Measurements from ENCODE around the gene INSR.

INSR gene

GRCh38 chr19:7294558-7295212 is 471 bp upstream of the INSR start:
- no peak for DNase-seq

- DNase-seq = no peak
Observed at GRCh38 chr19:7292950-7293761, 1.1 kb downstream of the INSR start.

- DNase-seq = no peak
Observed at GRCh38 chr19:7292352-7292949, 1.8 kb downstream of the INSR start.

- DNase-seq = no peak
Observed at GRCh38 chr19:7288977-7289376, 5.2 kb downstream of the INSR start.

- DNase-seq = no peak
Observed at GRCh38 chr19:7288131-7288530, 6.1 kb downstream of the INSR start.

- no peak for DNase-seq
Observed at GRCh38 chr19:7287722-7288121, 6.5 kb downstream of the INSR start.

- DNase-seq = no peak
Observed at GRCh38 chr19:7280940-7281666, 13.1 kb downstream of the INSR start.

GRCh38 chr19:7272856-7273578 is 21.2 kb downstream of the INSR start:
- no peak for DNase-seq

GRCh38 chr19:7268705-7269098 is 25.5 kb downstream of the INSR start:
- DNase-seq = no peak

- DNase-seq = no peak
Observed at GRCh38 chr19:7267792-7268704, 26.2 kb downstream of the INSR start.

- no peak for DNase-seq
Observed at GRCh38 chr19:7266832-7267231, 27.4 kb downstream of the INSR start.

- DNase-seq = no peak
Observed at GRCh38 chr19:7265963-7266362, 28.3 kb downstream of the INSR start.

- DNase-seq = no peak
Observed at GRCh38 chr19:7264858-7265257, 29.4 kb downstream of the INSR start.

GRCh38 chr19:7263521-7263920 is 30.7 kb downstream of the INSR start:
- DNase-seq = no peak

- no peak for DNase-seq
Observed at GRCh38 chr19:7263066-7263465, 31.1 kb downstream of the INSR start.

GRCh38 chr19:7262470-7262869 is 31.7 kb downstream of the INSR start:
- no peak for DNase-seq

GRCh38 chr19:7260161-7260560 is 34.1 kb downstream of the INSR start:
- no peak for DNase-seq

GRCh38 chr19:7258840-7259395 is 35.3 kb downstream of the INSR start:
- DNase-seq = no peak

- DNase-seq = no peak
Observed at GRCh38 chr19:7258041-7258839, 36.0 kb downstream of the INSR start.

Measured in NCI-H1436 treated with DMSO at 0.1 percent for 48 hours (cell line).